ENCODE results near the gene LRIT1.
A peak's percentile ranks its signal among the peaks of the same experiment; 100 is the strongest.

Gene LRIT1

GRCh38 chr10:84217746-84218145 lies 23.6 kb downstream of the LRIT1 start:
- H3K4me1 Mint-ChIP-seq (ENCODE audit: low read depth in 2 of 2), result no peaks in the 10 kb centered on the region
- no peak overlapping the region for H3K27ac Mint-ChIP-seq
- peaks cover 8 to 23% of the 10 kb centered on the region in 2 donors for H3K27me3 Mint-ChIP-seq
- ATAC-seq (replicated peaks) (no peak), DNase-seq (no peak)
- peaks cover 0 to 3% of the 10 kb centered on the region in 2 donors for H3K9me3 Mint-ChIP-seq
- H3K36me3 Mint-ChIP-seq (ENCODE audit: insufficient read depth), result no peaks in the 10 kb centered on the region
- H3K4me3 Mint-ChIP-seq, result no peak overlapping the region

- Mint-ChIP-seq H3K36me3 (ENCODE audit: insufficient read depth) (no peaks in the 10 kb centered on the region), H3K9me3 (peaks cover 0 to 3% of the 10 kb centered on the region in 2 donors), H3K4me1 (ENCODE audit: low read depth in 2 of 2) (no peaks in the 10 kb centered on the region), H3K27me3 (peaks cover 1 to 14% of the 10 kb centered on the region in 2 donors), H3K4me3 (no peak overlapping the region), H3K27ac (no peak overlapping the region)
- ATAC-seq (replicated peaks), result no peak
- DNase-seq, result no peak
Observed at GRCh38 chr10:84216834-84217233, 24.5 kb downstream of the LRIT1 start.

- Mint-ChIP-seq H3K4me1 (ENCODE audit: low read depth in 2 of 2) (no peaks in the 10 kb centered on the region), H3K36me3 (ENCODE audit: insufficient read depth) (no peaks in the 10 kb centered on the region), H3K27ac (peak overlapping the region in 1 of 2 donors; percentile 12), H3K27me3 (no peaks in the 10 kb centered on the region), H3K9me3 (peaks cover 0 to 3% of the 10 kb centered on the region in 2 donors), H3K4me3 (no peak overlapping the region)
- DNase-seq (peak; percentile 23 to 46 (median 38)), ATAC-seq (replicated peaks) (peak; percentile 75)
Observed at GRCh38 chr10:84214612-84215235, 26.6 kb downstream of the LRIT1 start.

- H3K4me1 Mint-ChIP-seq (ENCODE audit: low read depth in 2 of 2), result no peaks in the 10 kb centered on the region
- ATAC-seq (replicated peaks), result no peak
- H3K4me3 Mint-ChIP-seq, result peak overlapping the region in 1 of 2 donors; percentile 26
- no peaks in the 10 kb centered on the region for H3K36me3 Mint-ChIP-seq (ENCODE audit: insufficient read depth)
- no peaks in the 10 kb centered on the region for H3K27me3 Mint-ChIP-seq
- peak overlapping the region in 1 of 2 donors; percentile 12 for H3K27ac Mint-ChIP-seq
- no peaks in the 10 kb centered on the region for H3K9me3 Mint-ChIP-seq
- no peak for DNase-seq
Observed at GRCh38 chr10:84214046-84214572, 27.2 kb downstream of the LRIT1 start.

GRCh38 chr10:84213076-84213475 lies 28.3 kb downstream of the LRIT1 start:
- DNase-seq (no peak), ATAC-seq (replicated peaks) (no peak)
- no peaks in the 10 kb centered on the region for H3K27me3 Mint-ChIP-seq
- no peaks in the 10 kb centered on the region for H3K36me3 Mint-ChIP-seq (ENCODE audit: insufficient read depth)
- no peak overlapping the region for H3K27ac Mint-ChIP-seq
- H3K4me3 Mint-ChIP-seq, result no peak overlapping the region
- H3K9me3 Mint-ChIP-seq, result no peaks in the 10 kb centered on the region
- no peaks in the 10 kb centered on the region for H3K4me1 Mint-ChIP-seq (ENCODE audit: low read depth in 2 of 2)

GRCh38 chr10:84212014-84212413 lies 29.3 kb downstream of the LRIT1 start:
- Mint-ChIP-seq H3K9me3 (no peaks in the 10 kb centered on the region), H3K4me3 (no peak overlapping the region), H3K36me3 (ENCODE audit: insufficient read depth) (no peaks in the 10 kb centered on the region), H3K27ac (no peak overlapping the region), H3K27me3 (no peaks in the 10 kb centered on the region), H3K4me1 (ENCODE audit: low read depth in 2 of 2) (no peaks in the 10 kb centered on the region)
- DNase-seq (no peak), ATAC-seq (replicated peaks) (no peak)

GRCh38 chr10:84211566-84211965 lies 29.8 kb downstream of the LRIT1 start:
- Mint-ChIP-seq H3K4me1 (ENCODE audit: low read depth in 2 of 2) (no peaks in the 10 kb centered on the region), H3K36me3 (ENCODE audit: insufficient read depth) (no peaks in the 10 kb centered on the region), H3K27ac (peak overlapping the region in 1 of 2 donors; percentile 38), H3K9me3 (no peaks in the 10 kb centered on the region), H3K4me3 (no peak overlapping the region), H3K27me3 (no peaks in the 10 kb centered on the region)
- DNase-seq (no peak), ATAC-seq (replicated peaks) (no peak)

- H3K27ac Mint-ChIP-seq, result no peak overlapping the region
- peaks cover 5 to 7% of the 10 kb centered on the region in 2 donors for H3K4me1 Mint-ChIP-seq (ENCODE audit: low read depth in 2 of 2)
- no peaks in the 10 kb centered on the region for H3K9me3 Mint-ChIP-seq
- H3K27me3 Mint-ChIP-seq, result no peaks in the 10 kb centered on the region
- H3K36me3 Mint-ChIP-seq (ENCODE audit: insufficient read depth), result no peaks in the 10 kb centered on the region
- no peak overlapping the region for H3K4me3 Mint-ChIP-seq
- ATAC-seq (replicated peaks) (no peak), DNase-seq (no peak)
Observed at GRCh38 chr10:84208023-84208422, 33.3 kb downstream of the LRIT1 start.

GRCh38 chr10:84205853-84206525 lies 35.4 kb downstream of the LRIT1 start:
- ATAC-seq (replicated peaks) (no peak), DNase-seq (no peak)
- H3K27me3 Mint-ChIP-seq, result no peaks in the 10 kb centered on the region
- H3K36me3 Mint-ChIP-seq (ENCODE audit: insufficient read depth), result no peaks in the 10 kb centered on the region
- no peak overlapping the region for H3K4me3 Mint-ChIP-seq
- H3K27ac Mint-ChIP-seq, result peak overlapping the region in 1 of 2 donors; percentile 58
- peaks cover 5 to 7% of the 10 kb centered on the region in 2 donors for H3K4me1 Mint-ChIP-seq (ENCODE audit: low read depth in 2 of 2)
- H3K9me3 Mint-ChIP-seq, result no peaks in the 10 kb centered on the region

GRCh38 chr10:84205049-84205852 lies 36.1 kb downstream of the LRIT1 start:
- Mint-ChIP-seq H3K27me3 (no peaks in the 10 kb centered on the region), H3K36me3 (ENCODE audit: insufficient read depth) (no peaks in the 10 kb centered on the region), H3K9me3 (no peaks in the 10 kb centered on the region), H3K27ac (peak overlapping the region in 1 of 2 donors; percentile 58), H3K4me3 (no peak overlapping the region), H3K4me1 (ENCODE audit: low read depth in 2 of 2) (peaks cover 5 to 7% of the 10 kb centered on the region in 2 donors)
- ATAC-seq (replicated peaks) (peak; percentile 97), DNase-seq (peak; percentile 78 to 81 (median 81))

- Mint-ChIP-seq H3K4me3 (no peak overlapping the region), H3K9me3 (no peaks in the 10 kb centered on the region)
- no peak for ATAC-seq (replicated peaks)
Observed at GRCh38 chr10:84204610-84205009, 36.7 kb downstream of the LRIT1 start.

GRCh38 chr10:84204122-84204521 lies 37.2 kb downstream of the LRIT1 start:
- H3K27ac Mint-ChIP-seq, result no peak overlapping the region
- no peak for DNase-seq

More at GRCh38 chr10:84204610-84205009, 36.7 kb downstream of the LRIT1 start:
- no peak for DNase-seq
- no peaks in the 10 kb centered on the region for H3K36me3 Mint-ChIP-seq (ENCODE audit: insufficient read depth)
- H3K27me3 Mint-ChIP-seq, result no peaks in the 10 kb centered on the region
- H3K27ac Mint-ChIP-seq, result no peak overlapping the region
- H3K4me1 Mint-ChIP-seq (ENCODE audit: low read depth in 2 of 2), result peaks cover 5 to 7% of the 10 kb centered on the region in 2 donors

GRCh38 chr10:84202349-84202748 lies 39.0 kb downstream of the LRIT1 start:
- no peak overlapping the region for H3K4me3 Mint-ChIP-seq
- ATAC-seq (replicated peaks) (no peak), DNase-seq (no peak)
- no peaks in the 10 kb centered on the region for H3K27me3 Mint-ChIP-seq
- no peaks in the 10 kb centered on the region for H3K9me3 Mint-ChIP-seq
- H3K27ac Mint-ChIP-seq, result peak overlapping the region in 1 of 2 donors; percentile 28
- H3K36me3 Mint-ChIP-seq (ENCODE audit: insufficient read depth), result no peaks in the 10 kb centered on the region
- peaks cover 5 to 7% of the 10 kb centered on the region in 2 donors for H3K4me1 Mint-ChIP-seq (ENCODE audit: low read depth in 2 of 2)

More at GRCh38 chr10:84204122-84204521, 37.2 kb downstream of the LRIT1 start:
- no peaks in the 10 kb centered on the region for H3K27me3 Mint-ChIP-seq
- ATAC-seq (replicated peaks), result peak; percentile 26
- H3K4me3 Mint-ChIP-seq, result no peak overlapping the region
- H3K9me3 Mint-ChIP-seq, result no peaks in the 10 kb centered on the region
- no peaks in the 10 kb centered on the region for H3K36me3 Mint-ChIP-seq (ENCODE audit: insufficient read depth)
- peaks cover 5 to 7% of the 10 kb centered on the region in 2 donors for H3K4me1 Mint-ChIP-seq (ENCODE audit: low read depth in 2 of 2)

All from effector memory CD8-positive, alpha-beta T cell (primary cell).